HL-60/S4 (cell line): Measurements from ENCODE around the gene SDK1.
"Not testable (repeated sequence)": the region's sequence is repeated elsewhere in the genome, so short reads cannot be mapped to it uniquely, and the experiment has no call there.

Experiments
- in situ Hi-C: fragments of 300-500 bp; cut with MboI; formaldehyde crosslinking; loops from 2 replicates; pipeline ENCODE4 v1.14.3; 2022; ENCODE audit warnings: low sequenced_read_pairs

The SDK1 gene

DNA sequence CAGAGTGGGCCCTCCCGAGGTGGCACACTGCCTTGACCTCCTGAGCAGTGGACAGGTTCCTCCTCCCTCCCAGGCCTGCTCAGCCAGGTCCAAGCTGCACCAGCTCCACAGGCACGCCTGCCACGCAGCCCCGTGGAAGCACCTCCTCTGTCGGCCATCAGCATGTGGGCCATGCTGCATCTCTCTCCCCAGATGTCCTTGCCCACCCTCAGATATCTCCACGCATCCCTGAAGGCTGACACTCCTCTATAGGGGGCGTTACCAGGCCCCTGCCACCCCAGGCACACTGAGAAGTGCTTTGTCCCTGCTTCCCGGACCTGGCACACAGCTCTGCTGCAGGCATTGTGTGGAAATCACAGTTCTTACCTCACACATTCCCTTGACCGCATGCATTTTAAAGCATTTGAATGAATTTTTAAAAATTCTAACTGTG lies 598.5 kb downstream of the SDK1 start:
- in situ Hi-C loops, result loop anchor here (25.0 kb wide), 1 partner anchor 1012 kb away; no protein-coding TSS in a partner anchor

DNA sequence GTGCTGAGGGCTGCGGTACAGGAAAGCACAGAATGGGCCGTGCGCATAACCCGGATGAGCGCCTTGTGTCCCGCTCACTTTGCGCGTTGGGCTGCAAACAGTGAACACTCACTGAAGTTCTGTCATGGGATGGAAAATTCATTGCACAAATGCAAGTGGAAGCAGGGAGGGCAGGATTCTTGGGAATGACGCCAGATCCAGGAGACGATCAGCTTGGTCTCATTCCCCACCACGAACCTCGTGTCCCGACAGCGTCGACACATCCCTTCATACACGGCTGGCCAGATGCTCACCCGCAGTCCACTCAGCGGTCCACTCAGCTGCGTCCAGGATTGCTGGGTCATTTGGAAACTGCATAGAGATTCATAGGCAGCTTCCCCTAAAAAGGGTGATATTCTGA lies 607.1 kb downstream of the SDK1 start:
- in situ Hi-C loops, result no loop called here

DNA sequence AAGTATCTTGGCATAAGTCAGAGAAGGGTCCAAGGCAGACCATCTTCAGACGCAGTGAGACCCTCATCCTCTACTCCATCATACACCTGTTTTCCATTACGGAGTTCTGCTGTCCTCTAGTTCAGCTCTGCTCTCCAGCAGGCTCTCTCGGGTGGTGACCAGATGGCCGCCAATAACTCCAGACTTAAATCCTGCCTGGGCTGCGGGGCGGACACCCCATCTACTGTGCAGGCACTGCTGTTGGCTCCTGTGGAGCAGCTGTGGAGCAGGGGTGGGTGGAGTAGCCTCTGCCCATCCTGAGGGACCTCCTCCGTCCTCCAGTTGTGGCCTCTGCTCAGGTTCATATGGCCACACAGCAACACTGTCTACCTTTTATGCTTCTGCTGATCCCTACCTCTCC lies 608.1 kb downstream of the SDK1 start:
- in situ Hi-C loops, result no loop called here

DNA sequence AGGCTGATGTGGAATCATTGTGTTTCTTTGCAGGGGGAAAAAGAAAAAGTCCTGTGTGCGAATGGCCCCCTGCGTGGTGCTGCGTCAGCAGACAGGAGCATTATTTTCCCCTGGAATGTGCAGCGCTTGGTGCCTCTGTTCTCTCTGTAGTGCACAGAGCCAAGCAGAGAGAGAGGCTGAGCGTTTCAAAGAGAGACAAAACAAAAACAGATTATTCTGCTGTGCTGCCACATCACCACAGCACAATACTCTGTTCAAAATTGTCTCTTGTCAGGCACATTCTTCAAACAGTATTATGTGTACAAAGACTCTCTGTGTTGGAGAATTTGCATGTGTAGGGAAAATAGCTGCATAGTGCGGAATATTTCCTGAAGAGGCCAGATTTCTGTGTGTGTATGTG lies 609.0 kb downstream of the SDK1 start:
- in situ Hi-C loops, result no loop called here

DNA sequence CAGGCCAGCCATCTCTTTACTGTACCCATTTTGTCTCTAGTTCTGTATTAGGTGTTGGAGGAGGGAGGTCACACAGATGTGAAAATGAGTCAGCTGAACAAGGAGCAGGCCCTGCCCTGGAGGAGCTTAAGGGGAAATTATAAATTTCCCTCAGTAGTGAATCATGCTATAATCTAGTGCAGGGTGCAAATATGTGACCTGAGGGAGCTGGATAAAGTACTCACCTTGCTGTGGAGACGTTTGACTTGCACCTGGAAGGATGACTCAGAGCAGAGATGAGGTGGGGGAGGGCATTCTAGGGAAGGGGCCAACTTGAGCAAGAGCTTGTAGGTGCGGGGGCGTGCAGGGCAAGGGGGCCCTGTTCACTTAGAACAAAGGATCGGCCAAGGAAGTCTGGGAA lies 610.6 kb downstream of the SDK1 start:
- in situ Hi-C loops, result no loop called here

DNA sequence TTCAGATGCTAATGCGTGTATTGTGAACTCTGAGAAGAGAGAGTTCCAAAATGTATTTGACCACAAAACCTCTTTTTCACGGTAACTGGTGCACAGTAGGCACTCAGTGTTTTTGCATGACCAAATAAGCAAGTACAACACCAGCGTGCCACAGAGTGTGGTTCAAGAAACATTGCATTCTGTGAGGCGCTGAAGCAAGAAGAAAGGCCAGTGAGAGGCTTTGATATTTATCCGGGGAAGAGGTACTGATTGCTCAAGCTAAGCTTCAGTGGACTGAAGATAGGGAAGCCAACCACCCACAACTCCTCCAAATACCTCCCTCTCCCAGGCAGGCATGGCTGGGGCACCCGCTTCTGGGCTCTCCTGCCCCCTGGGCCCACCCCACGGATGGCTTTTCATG lies 611.2 kb downstream of the SDK1 start:
- in situ Hi-C loops, result no loop called here

DNA sequence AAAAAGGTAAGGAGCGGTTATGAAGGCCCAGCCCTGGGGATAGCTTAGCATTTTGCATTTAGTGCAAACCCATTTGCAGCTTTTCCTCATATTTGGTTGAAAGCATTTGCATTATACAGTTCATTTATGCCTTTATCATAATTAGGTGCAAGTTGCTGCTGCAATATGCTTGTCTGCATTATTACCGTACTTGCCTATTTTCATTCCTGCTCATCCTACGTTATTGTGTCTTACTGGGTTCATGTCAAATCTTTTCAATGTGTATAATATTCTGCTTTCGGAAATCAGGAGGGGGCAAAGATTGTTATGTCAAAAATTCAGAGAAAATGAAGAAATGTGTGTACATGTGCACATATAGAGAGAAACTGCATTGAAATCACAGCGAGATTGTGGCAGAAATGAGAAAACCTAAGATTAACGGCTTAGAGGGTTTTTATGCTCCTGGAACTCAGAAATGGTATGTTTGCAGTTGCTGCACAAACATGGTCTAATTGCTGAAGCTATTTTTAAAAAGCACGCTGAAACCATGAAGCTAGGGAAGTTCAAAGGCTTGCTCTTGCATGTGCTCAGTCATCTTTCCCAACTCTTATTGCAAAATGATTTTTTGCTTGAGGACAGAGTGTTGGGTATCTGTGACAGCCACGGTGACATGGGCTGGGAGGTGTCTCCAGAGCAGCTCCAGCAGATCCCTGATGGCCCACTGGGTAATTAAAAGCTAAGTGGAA lies 613.2 kb downstream of the SDK1 start:
- in situ Hi-C loops, result no loop called here

DNA sequence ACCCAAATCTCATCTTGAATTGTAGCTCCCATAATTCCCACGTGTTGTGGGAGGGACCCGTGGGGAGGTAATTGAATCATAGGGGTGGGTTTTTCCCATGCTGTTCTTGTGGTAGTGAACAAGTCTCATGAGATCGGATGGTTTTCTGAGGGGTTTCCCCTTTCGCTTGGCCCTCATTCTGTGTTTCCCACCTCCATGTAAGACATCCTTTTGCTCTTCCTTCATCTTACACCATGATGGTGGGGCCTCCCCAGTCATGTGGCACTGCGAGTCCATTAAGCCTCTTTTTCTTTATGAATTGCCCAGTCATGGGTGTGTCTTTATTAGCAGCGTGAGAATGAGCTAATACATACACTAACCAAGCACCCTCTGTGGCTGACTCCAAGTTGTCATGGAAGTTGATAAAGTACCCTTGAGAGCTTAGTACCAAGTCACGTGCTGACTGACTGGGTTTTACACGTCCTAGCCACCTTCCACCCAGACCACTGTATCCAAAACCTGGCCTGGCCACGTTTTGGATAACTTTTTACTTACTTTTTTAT lies 614.4 kb downstream of the SDK1 start:
- in situ Hi-C loops, result no loop called here

DNA sequence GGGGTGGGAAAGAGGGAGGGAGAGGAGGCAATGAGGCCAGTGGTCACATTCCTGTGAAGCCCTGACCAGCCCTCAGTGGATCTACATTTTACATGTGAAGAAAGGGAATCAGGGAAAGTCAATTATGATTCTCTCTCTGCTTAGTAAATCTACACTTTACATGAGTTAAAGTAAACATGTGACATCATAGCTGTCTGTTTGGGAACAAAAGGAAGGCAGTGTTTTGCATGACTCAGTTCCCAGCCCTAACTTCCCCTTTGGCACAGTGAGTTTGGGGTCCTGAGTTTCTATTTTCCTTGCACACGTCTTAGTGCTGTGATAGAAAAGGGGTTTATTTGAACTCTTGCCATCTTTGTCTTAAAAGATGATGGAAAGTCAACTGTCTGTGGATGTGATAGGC lies 615.1 kb downstream of the SDK1 start:
- in situ Hi-C loops, result no loop called here

DNA sequence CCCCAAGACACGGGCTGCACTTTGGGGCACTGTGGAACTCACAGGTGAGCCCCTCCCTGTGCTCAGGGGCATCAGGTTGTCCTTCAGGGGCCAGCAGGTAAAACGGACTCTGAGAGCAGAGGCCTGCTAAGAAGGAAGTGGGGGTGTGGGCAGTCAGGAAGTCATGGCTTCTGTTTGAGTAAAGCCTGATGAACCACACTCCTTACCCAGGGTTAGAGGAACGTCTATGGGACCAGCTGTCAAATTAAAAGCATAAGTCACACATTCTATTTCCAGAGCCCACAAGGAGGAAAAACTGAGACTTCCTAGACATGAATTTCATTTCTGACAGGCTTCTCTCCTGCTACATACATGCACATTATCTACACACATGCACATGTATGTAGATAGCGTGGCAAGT lies 616.4 kb downstream of the SDK1 start:
- in situ Hi-C loops, result no loop called here

DNA sequence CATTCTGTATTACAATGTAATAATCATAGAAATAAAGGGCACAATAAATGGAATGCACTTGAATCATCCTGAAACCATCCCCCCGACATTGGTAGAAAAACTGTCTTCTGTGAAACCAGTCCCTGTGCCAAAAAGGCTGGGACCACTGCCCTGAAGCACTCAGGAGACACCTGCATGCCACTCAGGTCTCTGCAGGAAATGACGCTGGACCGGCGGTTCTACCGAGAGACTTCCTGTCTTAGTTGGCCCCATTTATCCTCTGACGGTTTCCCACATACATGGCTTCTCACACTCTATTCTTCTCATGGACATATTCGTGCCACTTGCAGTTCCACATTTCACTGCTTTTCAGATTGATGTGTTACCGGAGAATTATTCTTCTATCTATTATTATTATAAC lies 617.5 kb downstream of the SDK1 start:
- in situ Hi-C loops, result no loop called here

DNA sequence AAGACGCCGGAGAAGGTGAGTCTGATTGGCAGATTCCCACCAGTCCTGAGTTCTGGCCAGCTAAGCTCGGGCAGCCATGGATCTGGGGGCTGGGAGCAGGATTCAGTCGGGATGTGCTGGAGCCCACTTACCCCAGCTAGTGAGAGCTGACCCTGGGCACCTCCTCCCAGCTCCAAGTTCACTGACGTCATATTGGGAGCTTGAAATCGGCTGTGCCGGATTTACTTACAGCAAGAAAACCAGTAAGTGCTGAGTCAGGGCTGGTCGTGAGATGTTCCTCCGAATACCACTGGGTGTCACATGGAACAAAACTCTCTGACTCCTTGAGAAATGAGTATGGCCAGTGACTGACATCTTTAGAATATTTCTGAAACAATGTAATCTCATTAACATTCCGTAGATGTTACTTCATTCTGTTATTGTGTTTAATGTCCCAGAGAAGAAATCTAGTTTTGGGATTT lies 621.2 kb downstream of the SDK1 start:
- in situ Hi-C loops, result no loop called here

DNA sequence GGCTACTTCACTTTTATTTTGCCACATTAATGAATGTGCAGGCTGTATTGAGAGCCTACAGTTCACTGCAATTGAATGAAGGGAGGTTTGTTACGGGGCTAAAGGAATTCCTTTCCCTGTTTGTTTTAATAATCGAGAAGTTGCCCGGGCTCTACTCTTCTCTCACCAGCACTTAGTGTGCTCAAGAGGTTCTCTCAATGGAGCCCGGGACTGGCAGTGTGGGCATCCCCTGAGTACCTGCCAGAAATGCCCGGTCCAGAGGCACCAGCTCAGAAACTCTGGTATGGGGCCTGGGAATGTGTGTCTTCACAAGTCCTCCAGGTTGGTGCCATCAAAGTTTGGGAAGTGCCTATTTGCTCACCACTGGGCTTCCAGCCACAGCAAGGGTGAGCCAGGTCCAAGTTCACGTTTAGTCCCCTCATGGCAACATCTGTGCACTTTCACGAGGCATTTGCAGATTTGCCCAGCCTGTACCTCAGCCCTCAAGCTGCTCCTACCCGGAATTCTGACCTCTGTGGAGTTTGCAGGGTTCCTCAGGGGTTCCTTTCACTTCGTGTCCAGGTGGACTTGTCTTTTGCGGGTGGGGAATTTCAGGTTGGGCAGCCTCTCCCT lies 622.4 kb downstream of the SDK1 start:
- in situ Hi-C loops, result no loop called here

DNA sequence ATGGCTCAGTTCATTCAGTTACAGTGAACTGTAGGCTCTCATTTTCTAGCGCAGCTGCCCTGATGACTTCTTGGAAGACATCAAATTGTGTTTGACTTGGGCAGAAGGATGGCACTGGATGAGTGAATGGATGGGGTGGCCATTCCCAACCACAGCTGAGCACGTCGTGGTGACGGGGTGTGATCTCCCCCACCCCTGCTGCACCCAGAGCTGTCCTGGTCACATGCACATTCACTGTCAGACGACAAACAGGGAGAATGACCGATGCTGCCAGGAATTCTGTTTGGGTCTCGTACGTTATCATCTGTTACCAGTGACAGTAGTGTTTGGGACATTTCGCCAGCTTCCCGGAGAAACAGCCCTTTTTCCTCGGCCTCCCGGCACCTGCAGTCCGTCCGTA lies 623.2 kb downstream of the SDK1 start:
- in situ Hi-C loops, result no loop called here

DNA sequence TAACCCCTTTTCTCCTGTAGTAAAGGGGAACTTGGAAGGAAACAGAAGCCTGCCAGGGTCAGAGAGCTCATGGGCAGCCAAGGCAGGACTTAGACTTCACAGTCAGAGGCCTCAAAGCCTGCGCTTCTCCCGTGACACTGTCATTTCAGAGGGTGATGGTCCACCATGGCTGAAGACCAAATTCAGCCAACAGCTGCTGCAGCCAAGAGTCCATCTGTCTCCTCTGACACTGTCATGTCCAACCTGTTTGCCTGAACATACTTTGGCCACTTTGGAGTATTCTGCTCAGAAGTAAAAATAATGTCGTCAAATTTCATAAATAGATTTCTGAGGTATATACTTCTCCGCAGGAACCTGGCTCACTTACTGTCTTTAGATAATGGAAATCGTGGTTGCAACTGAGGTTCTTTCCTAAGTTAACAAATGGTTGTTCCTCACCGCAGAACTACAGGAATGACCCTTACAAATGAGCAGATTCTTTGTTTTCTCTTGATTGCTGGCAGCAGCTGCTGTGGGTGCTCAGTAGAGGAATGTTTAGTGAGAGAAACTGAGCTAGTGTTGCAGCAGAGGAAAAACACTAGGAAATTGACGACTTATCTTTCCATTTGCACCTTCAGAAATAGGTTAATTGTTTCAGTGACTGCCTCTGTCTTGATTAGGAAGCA lies 626.5 kb downstream of the SDK1 start:
- in situ Hi-C loops, result no loop called here

DNA sequence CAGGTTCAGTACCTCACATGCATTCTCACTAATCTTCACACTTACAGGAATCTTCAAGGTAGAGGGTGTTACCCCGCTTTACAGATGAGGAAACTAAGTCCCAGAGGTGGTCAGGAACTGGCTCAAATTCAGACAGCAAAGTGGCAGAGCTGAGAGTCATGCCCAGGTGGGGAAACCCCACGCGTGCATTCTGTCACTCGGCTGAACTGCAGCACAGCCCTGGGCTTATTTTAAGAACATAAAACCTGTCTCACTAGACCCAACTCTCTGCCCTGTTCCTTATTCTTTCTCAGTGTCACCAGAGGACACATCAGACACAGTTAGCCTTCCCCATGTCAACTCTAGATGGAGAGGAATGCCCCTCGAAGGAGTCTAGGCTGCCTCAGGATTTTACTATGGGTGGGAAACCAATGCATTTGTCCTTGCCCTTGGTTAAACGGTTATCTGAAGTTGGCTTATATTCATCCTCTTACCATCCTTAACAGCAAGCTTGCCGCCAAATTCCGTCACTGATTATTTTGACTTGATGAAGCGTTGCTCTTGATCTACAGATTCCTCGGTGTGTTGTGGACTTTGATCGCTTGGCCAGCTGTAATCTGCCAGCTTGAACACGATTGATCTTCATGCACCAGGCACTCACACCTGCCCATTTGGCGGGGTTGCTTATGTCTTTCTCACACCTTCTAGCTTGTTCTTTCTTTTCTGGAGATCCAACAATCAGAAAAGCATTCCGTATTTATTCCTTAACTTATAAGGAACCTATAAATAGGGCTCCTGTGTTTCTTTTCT lies 627.9 kb downstream of the SDK1 start:
- in situ Hi-C loops, result no loop called here

DNA sequence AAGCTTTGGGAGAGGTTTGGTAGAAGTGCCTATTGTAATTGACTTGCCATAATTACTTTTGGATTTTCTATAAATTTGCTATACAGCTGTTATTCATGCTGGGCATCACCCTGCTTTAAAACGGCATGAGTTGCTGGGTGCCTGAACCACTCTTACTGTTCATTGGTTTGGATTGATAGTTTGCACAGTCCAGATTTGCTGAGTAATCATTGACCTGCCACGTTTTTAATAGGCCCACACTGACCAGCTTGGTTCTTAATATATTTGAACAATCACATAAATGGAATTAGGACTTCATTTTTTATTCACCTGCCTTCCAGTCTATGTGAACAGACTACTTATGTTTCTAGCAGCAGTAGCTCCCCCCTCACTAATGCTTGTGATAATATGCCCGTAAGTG lies 630.8 kb downstream of the SDK1 start:
- in situ Hi-C loops, result no loop called here

DNA sequence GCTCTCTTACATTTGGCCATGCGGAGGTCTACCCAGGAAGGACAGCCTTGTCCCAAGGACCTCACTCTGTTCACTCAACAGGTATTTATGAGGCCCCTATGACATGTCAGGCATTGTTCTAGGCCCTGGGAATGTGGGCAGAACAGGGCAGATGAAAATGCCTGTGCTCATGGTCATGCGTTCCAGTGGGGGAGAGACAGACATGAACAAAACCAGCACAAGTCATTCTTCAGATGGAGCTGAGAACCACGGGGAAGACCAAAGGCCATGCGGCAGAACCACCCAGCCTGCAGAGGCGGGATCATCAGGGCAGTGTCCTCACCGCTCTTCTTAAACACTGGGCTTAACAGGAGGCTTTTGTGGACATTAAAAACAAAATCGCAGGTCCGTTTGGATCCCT lies 636.1 kb downstream of the SDK1 start:
- in situ Hi-C loops, result no loop called here

DNA sequence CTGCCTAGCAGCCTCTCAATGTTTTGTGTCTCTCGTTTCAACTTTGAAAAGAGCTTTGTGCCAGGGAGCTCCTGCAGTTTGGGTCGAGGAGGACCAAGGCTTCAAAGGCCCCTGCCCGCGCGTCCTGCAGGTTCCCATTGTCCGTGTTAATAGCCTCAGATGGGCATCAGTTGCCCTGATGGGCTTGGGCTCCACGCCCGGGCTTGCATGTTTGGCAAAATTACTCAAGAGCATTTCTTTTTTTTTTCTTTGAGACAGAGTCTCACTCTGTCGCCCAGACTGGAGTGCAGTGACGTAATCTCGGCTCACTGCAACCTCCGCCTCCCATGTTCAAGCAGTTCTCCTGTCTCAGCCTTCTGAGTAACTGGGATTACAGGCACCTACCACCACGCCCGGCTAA lies 636.6 kb downstream of the SDK1 start:
- in situ Hi-C loops, result no loop called here

DNA sequence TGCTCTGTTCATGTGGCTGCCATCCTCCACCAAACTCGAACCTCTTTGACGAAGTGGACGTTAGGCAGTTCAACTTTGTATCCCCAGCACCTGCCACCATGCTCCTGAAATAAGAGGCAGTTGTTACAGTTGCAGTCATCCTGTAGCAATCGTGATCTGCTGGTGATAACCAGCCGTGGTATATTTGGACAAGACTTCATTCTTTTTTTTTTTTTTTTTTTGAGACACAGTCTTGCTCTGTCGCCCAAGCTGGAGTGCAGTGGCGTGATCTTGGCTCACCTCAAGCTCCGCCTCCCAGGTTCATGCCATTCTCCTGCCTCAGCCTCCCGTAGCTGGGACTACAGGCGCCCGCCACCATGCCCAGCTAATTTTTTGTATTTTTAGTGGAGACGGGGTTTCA lies 640.7 kb downstream of the SDK1 start:
- in situ Hi-C loops, result not testable (repeated sequence)

DNA sequence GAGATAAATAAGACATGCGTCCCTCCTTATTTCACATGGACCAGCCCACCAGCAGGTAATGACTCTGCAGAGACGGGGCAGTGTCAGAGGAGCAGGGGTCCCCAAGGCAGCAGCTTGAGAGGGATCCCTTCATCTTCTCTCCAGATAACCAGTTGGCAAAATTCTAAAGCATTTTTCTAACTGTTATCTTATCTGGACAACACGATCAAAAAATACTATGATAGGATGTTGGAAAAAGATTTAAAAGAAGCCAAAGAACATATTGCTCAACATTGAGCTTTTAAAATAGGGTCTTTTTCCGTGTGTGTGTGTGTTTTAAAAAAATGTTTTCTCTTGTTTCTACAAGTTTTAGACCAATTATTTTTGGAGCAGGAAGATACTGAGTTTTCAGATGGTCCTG lies 641.2 kb downstream of the SDK1 start:
- in situ Hi-C loops, result no loop called here
